Activated CD8-positive, alpha-beta memory T cell treated with anti-CD3 and anti-CD28 coated beads for 24 hours (primary cell): ENCODE data around the gene P3H3.

Experiments
- DNase-seq: peaks from one replicate; pipeline ENCODE4 v3.0.0-alpha.2; 2020

Gene P3H3

GRCh38 chr12:6809056-6809455 is 19.2 kb upstream of the P3H3 start:
- DNase-seq, result no peak

DNA sequence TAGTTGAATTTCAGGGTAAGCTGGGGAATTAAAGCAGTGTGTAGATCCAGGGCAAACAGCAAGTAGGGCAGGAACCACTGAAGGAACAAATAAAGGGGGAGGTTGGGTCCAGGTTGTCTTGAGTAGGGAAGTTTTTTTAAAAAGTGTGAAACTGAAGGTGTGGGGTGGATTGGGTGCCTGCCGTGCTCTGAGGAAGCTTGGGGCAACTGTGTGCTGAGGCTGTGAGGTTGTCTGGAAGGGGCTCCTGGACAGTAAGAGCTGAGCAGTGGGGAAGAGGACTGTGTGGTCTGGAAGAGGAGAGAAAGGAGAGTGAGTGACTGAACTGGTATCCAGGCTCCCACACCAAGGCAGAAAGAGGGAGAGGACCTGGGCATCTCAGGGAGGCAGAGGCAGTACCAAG is 17.4 kb upstream of the P3H3 start:
- DNase-seq, result no peak

GRCh38 chr12:6813363-6813762 is 14.8 kb upstream of the P3H3 start:
- no peak for DNase-seq

GRCh38 chr12:6816598-6816997 is 11.6 kb upstream of the P3H3 start:
- DNase-seq, result no peak

- DNase-seq, result no peak
Observed at GRCh38 chr12:6817098-6817497, 11.1 kb upstream of the P3H3 start.

- no peak for DNase-seq
Observed at GRCh38 chr12:6817662-6818157, 10.5 kb upstream of the P3H3 start.

DNA sequence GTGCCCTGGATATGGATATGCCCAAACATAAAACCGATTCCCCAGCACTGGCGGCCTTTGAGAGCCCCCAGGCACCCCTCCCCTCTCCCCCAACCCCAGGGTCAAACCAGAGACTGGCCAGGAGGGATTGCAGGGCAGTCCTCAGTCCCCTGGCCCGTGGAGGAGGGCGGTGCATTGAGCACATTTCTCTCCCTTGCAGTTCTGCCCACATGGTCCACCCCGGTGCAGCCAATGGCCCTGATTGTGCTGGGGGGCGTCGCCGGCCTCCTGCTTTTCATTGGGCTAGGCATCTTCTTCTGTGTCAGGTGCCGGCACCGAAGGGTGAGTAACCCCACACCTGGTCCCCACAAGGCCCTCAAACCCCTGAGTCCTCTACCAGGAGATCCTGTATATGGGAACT is 10.0 kb upstream of the P3H3 start:
- no peak for DNase-seq

GRCh38 chr12:6818645-6819044 is 9.6 kb upstream of the P3H3 start:
- DNase-seq, result no peak

- no peak for DNase-seq
Observed at GRCh38 chr12:6819106-6820030, 8.8 kb upstream of the P3H3 start.

- no peak for DNase-seq
Observed at GRCh38 chr12:6820166-6820565, 8.0 kb upstream of the P3H3 start.

- DNase-seq, result no peak
Observed at GRCh38 chr12:6821591-6822425, 6.4 kb upstream of the P3H3 start, which contains the start of gene GPR162. Gene GPR162, plus strand, starts transcription at chr12:6821821. Its CDS starts 2,078 bp downstream, at chr12:6823899.

DNA sequence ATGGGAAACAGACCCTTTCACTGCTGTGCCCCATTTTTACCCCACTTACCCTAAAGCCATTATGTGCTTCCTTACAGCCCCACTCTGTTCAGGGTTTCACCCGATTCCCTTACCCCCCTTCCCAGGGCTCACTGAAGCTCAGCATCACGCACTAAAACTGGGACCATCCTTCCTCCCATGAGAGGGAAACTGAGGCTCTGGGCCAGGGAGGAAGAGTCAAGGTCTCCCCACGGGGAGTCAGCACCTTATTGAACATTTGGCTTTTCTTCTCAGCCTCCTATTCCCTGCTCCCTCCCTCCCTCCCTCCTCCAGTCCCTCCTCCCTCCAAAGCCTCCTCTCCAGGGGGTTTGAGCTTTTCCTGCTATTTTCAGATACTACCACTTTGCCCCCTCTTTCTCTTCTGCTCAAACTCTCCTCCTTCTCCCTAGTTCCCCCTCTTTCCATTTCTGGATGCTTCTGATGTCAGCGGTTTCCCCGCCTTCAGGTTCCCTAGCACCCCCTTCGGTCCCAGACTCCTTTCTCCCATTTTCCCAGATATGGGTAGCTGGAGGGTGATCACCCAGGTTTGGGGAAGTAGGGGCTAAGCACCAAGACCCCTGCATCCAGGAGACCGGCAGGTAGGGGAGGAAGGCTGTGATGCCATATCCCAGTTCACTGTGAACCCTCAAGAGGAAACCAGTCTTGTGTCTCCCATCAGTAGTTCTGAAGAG is 5.6 kb upstream of the P3H3 start:
- DNase-seq, result no peak

DNA sequence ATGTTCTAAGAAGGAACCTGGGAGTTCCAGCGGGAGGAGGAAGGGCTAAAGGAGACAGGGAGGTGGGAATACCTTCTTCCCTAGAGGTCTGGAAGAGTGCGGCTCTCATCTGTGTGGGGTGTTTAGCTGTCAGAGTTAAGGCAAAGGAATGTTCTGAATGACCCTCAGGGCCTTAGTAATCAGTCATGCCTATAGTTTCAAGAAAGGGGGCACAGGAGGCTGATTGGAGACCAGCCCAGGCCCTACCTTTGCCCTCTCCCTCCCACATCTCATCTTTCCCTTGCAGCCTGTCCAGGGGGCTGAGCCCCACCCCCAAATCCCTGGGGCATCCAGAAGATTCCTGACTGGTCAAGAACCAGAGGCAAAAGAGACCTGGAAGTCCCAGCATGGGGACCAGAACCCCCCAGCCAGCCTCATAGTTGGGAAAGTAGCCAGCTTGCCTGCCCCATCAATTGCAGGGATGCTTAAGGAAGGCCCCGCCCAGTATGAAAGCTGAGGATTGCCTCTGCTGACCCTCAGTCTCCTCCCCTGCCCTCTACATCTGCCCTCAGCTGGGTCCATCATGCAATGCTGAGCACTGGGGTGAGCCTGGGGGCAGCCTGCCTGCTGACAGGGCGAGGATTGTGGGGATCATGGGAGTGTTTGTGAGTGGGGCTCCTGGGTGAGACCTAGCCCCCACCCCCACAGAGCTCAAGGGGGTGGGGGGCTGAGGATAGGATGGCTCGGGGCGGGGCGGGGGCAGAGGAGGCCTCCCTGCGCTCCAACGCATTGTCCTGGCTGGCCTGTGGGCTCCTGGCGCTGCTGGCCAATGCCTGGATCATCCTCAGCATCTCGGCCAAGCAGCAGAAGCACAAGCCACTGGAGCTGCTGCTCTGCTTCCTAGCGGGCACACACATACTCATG is 4.8 kb upstream of the P3H3 start:
- DNase-seq, result no peak

DNA sequence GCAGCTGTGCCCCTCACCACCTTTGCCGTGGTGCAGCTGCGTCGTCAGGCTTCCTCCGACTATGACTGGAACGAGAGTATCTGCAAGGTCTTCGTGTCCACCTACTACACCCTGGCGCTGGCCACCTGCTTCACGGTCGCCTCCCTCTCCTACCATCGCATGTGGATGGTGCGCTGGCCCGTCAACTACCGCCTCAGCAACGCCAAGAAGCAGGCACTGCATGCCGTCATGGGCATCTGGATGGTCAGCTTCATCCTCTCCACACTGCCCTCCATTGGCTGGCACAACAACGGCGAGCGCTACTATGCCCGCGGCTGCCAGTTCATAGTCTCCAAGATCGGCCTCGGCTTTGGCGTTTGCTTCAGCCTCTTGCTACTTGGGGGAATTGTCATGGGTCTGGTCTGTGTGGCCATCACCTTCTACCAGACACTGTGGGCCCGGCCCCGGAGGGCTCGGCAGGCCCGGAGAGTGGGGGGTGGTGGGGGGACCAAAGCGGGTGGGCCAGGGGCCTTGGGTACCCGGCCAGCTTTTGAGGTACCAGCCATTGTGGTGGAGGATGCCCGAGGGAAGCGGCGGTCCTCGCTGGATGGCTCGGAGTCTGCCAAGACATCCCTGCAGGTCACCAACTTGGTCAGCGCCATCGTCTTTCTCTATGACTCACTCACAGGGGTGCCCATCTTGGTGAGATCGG is 4.0 kb upstream of the P3H3 start:
- no peak for DNase-seq

GRCh38 chr12:6824901-6825381 is 3.3 kb upstream of the P3H3 start:
- no peak for DNase-seq

DNA sequence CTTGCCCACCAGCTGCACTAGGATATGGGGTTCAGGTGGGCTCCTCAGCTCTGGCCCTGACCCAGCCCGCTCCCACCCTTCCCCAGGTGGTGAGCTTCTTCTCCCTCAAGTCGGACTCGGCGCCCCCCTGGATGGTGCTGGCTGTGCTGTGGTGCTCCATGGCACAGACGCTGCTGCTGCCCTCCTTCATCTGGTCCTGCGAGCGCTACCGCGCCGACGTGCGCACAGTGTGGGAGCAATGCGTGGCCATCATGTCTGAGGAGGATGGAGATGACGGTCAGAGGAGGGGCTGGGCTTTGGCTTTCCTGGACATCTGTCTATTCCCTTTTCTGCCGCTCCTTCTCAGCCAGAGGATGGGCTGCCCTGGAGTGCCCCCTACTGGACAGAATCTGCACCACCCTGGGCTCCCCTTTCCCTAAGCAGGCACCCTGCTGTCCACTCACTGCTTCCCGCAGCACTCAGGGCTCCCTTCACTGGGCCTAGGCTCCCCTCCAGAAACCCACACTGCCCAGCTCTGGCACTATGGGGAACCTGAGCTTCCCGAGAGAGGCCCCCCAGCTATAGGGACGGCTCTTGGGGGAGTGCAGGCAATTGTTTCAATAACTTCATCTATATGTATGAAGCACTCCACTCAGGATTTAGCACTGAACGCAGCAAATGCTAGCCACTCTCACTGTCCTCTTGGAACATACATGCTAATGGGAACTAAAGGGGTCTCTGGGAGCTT is 2.6 kb upstream of the P3H3 start:
- peak; percentile 95 for DNase-seq

- no peak for DNase-seq
Observed at GRCh38 chr12:6826125-6826733, 2.0 kb upstream of the P3H3 start.

DNA sequence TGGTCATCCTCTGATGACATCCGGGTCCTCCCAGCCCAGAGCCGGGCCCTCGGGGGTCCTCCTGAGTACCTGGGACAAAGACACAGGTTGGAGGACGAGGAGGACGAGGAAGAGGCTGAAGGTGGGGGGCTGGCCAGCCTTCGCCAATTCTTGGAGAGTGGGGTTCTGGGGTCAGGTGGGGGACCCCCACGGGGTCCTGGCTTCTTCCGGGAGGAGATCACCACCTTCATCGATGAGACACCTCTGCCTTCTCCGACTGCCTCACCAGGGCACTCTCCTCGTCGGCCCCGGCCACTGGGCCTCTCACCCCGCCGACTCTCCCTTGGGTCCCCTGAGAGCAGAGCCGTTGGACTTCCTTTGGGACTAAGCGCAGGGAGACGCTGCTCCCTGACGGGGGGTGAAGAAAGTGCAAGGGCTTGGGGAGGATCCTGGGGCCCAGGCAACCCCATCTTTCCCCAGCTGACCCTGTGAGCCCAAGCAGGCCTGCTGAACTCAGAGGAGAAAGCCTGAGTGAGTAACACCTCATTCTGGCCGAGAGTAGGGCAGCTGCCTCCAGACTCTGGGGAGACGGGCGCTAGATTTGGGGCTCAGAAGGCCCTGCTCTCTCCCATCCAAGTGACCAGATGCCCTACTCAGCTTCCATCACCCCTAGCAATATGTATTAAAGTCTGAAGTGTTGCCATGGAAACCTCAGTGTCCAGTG is 1.3 kb upstream of the P3H3 start:
- DNase-seq, result no peak

- peak; percentile 77 for DNase-seq
Observed at GRCh38 chr12:6827437-6827911, 733 bp upstream of the P3H3 start.
